ENCODE measurements around the gene PTGS1.

GRCh38 chr9:122348791-122349190 is 22.0 kb upstream of the PTGS1 start:
- TF ChIP-seq HMGN3 (IDR thresholded peaks at IDR 0.05; ENCODE audit: borderline replicate concordance, extremely low read depth, insufficient read length, low read depth, low read length) (no peak), POLR2A (conservative IDR thresholded peaks at IDR 0.05) (no peak), XRCC3 (IDR thresholded peaks at IDR 0.05) (no peak), ETS1 (conservative IDR thresholded peaks at IDR 0.05; ENCODE audit: control insufficient read depth, low read depth, low read length) (no peak), YBX1 (IDR thresholded peaks at IDR 0.05) (no peak), JUN (IDR thresholded peaks at IDR 0.05; ENCODE audit: borderline replicate concordance, low read depth, low read length) (no peak), JUN (CRISPR knock-in tag; IDR thresholded peaks at IDR 0.05; ENCODE audit: borderline replicate concordance) (no peak)
